Smooth muscle cell (in vitro differentiated cells): ENCODE data around the gene ZNF584. TPM values are rescaled to one million over a fixed set of nuclear protein-coding genes. Genes with fewer than 3 reads are reported as not detected.

Experiments
- DNase-seq: peaks from one replicate; lab custom pipeline; 2025; ENCODE audit not compliant: unreplicated experiment; lab: John Stamatoyannopoulos, UW
- H2AFZ ChIP-seq: fragments of 200-600 bp; sonication (generic); 2 replicates; pipeline ENCODE4 v1.6.0; 2016; ENCODE audit warnings: antibody characterized with exemption, low read depth, mild to moderate bottlenecking
- H3F3A ChIP-seq: fragments of 200-600 bp; sonication (generic); 2 replicates; pipeline ENCODE4 v1.6.0; 2017; ENCODE audit warnings: antibody characterized with exemption, low read depth
- H3K27ac ChIP-seq: fragments of 200-600 bp; sonication (generic); 2 replicates; pipeline ENCODE4 v1.5.1; 2016; ENCODE audit warnings: low read depth, mild to moderate bottlenecking
- H3K27me3 ChIP-seq: fragments of 200-600 bp; sonication (generic); 2 replicates; pipeline ENCODE4 v1.6.1; 2016; ENCODE audit warnings: low read depth, mild to moderate bottlenecking
- H3K36me3 ChIP-seq: fragments of 200-600 bp; sonication (generic); 2 replicates; pipeline ENCODE4 v1.5.1; 2016; ENCODE audit warnings: low read depth
- H3K4me1 ChIP-seq: fragments of 200-600 bp; sonication (generic); 2 replicates; pipeline ENCODE4 v1.5.1; 2016; ENCODE audit warnings: low read depth
- H3K4me2 ChIP-seq: fragments of 200-600 bp; sonication (generic); 2 replicates; pipeline ENCODE4 v1.6.0; 2016; ENCODE audit warnings: mild to moderate bottlenecking
- H3K4me3 ChIP-seq: fragments of 200-600 bp; sonication (generic); 2 replicates; pipeline ENCODE4 v1.5.1; 2016; ENCODE audit warnings: mild to moderate bottlenecking
- H3K79me2 ChIP-seq: fragments of 200-600 bp; sonication (generic); 2 replicates; pipeline ENCODE4 v1.6.0; 2016; ENCODE audit warnings: low read depth, mild to moderate bottlenecking
- H3K9ac ChIP-seq: fragments of 200-600 bp; sonication (generic); 2 replicates; pipeline ENCODE4 v1.6.0; 2016; ENCODE audit warnings: low read depth
- H3K9me3 ChIP-seq: fragments of 200-600 bp; sonication (generic); replicated peaks from 2 replicates; pipeline ENCODE4 v1.5.1; 2016; ENCODE audit warnings: low read depth
- H4K20me1 ChIP-seq: fragments of 200-600 bp; sonication (generic); 2 replicates; pipeline ENCODE4 v1.6.0; 2016; ENCODE audit warnings: low read depth
- CTCF ChIP-seq: fragments of 200-600 bp; sonication (generic); IDR thresholded peaks from 2 replicates; pipeline ENCODE4 v1.5.1; 2017; ENCODE audit warnings: borderline replicate concordance, mild to moderate bottlenecking, antibody characterized with exemption; ENCODE audit not compliant: insufficient read depth, poor library complexity, severe bottlenecking
- WGBS: methylation state at CpG from one replicate; pipeline ENCODE4 v1.1.7; 2016; ENCODE audit warnings: low lambda C conversion rate; 5-methylcytosine and 5-hydroxymethylcytosine counted together
- polyA plus RNA-seq: library from polyadenylated mRNA; unstranded; fragments of >200 nt; fragmentation: Nextera tagmentation; extraction: Ambion mirVana; gene quantifications from 2 replicates; pipeline ENCODE4 v1.2.1, GENCODE V29; 2016
- total RNA-seq: library from RNA; depleted of rRNA; stranded (reverse); fragments of >200 nt; gene quantifications from 2 replicates; pipeline ENCODE4 v1.2.3, GENCODE V29; 2014

ZNF584 gene
- total and polyA plus RNA-seq, 2 experiments from 2014 or later = 5.0 to 12.7 TPM

GRCh38 chr19:58388175-58388526, 20.3 kb upstream of the ZNF584 start:
- peaks cover 57% of the 10 kb centered on the region for H4K20me1 ChIP-seq
- no peak for TF ChIP-seq CTCF
- DNase-seq = no peak
- peak overlapping the region; percentile 88 for H3K9ac ChIP-seq
- 81% methylated on average over 3 of the region's 3 CpGs for WGBS
- peak overlapping the region; percentile 99 for H3K4me2 ChIP-seq
- peaks cover 55% of the 10 kb centered on the region for H3K79me2 ChIP-seq
- H3K27me3 ChIP-seq = no peaks in the 10 kb centered on the region
- no peak overlapping the region for H3K27ac ChIP-seq
- no peaks in the 10 kb centered on the region for H3K36me3 ChIP-seq
- H2AFZ ChIP-seq = no peak overlapping the region
- no peaks in the 10 kb centered on the region for H3K9me3 ChIP-seq
- H3K4me3 ChIP-seq = peak overlapping the region; percentile 68
- H3K4me1 ChIP-seq = peaks cover 17% of the 10 kb centered on the region
- H3F3A ChIP-seq = peaks cover 4% of the 10 kb centered on the region

- Histone ChIP-seq H3F3A (peaks cover 4% of the 10 kb centered on the region), H3K4me2 (no peak overlapping the region), H3K79me2 (peaks cover 37% of the 10 kb centered on the region), H3K9me3 (no peaks in the 10 kb centered on the region), H3K27ac (no peak overlapping the region), H3K27me3 (no peaks in the 10 kb centered on the region), H3K9ac (no peak overlapping the region), H3K4me3 (no peak overlapping the region), H3K36me3 (no peaks in the 10 kb centered on the region), H4K20me1 (peaks cover 66% of the 10 kb centered on the region), H2AFZ (no peak overlapping the region), H3K4me1 (peaks cover 2% of the 10 kb centered on the region)
- DNase-seq = no peak
- no peak for TF ChIP-seq CTCF
- WGBS = 93% methylated on average over 26 of the region's 26 CpGs
Observed at GRCh38 chr19:58392945-58393724, 15.3 kb upstream of the ZNF584 start.

GRCh38 chr19:58393725-58394033, 14.8 kb upstream of the ZNF584 start:
- Histone ChIP-seq H3K4me2 (no peak overlapping the region), H3K36me3 (no peaks in the 10 kb centered on the region), H3K9ac (no peak overlapping the region), H3F3A (peaks cover 4% of the 10 kb centered on the region), H3K79me2 (peaks cover 32% of the 10 kb centered on the region), H3K4me1 (no peaks in the 10 kb centered on the region), H4K20me1 (peaks cover 63% of the 10 kb centered on the region), H3K9me3 (no peaks in the 10 kb centered on the region), H3K27me3 (no peaks in the 10 kb centered on the region), H3K4me3 (no peak overlapping the region), H2AFZ (no peak overlapping the region), H3K27ac (no peak overlapping the region)
- DNase-seq = no peak
- no peak for TF ChIP-seq CTCF
- 95% methylated on average over 4 of the region's 4 CpGs for whole genome bisulfite sequencing

GRCh38 chr19:58394821-58395219, 13.6 kb upstream of the ZNF584 start:
- Histone ChIP-seq H3F3A (peaks cover 4% of the 10 kb centered on the region), H3K36me3 (no peaks in the 10 kb centered on the region), H2AFZ (no peak overlapping the region), H3K27me3 (no peaks in the 10 kb centered on the region), H3K9ac (no peak overlapping the region), H4K20me1 (peaks cover 52% of the 10 kb centered on the region), H3K4me3 (no peak overlapping the region), H3K27ac (no peak overlapping the region), H3K4me2 (no peak overlapping the region), H3K79me2 (peaks cover 20% of the 10 kb centered on the region), H3K9me3 (no peaks in the 10 kb centered on the region), H3K4me1 (no peaks in the 10 kb centered on the region)
- no peak for DNase-seq
- WGBS = 92% methylated on average over 3 of the region's 3 CpGs
- no peak for TF ChIP-seq CTCF
